Measurements from ENCODE around the gene DCT.

DNA sequence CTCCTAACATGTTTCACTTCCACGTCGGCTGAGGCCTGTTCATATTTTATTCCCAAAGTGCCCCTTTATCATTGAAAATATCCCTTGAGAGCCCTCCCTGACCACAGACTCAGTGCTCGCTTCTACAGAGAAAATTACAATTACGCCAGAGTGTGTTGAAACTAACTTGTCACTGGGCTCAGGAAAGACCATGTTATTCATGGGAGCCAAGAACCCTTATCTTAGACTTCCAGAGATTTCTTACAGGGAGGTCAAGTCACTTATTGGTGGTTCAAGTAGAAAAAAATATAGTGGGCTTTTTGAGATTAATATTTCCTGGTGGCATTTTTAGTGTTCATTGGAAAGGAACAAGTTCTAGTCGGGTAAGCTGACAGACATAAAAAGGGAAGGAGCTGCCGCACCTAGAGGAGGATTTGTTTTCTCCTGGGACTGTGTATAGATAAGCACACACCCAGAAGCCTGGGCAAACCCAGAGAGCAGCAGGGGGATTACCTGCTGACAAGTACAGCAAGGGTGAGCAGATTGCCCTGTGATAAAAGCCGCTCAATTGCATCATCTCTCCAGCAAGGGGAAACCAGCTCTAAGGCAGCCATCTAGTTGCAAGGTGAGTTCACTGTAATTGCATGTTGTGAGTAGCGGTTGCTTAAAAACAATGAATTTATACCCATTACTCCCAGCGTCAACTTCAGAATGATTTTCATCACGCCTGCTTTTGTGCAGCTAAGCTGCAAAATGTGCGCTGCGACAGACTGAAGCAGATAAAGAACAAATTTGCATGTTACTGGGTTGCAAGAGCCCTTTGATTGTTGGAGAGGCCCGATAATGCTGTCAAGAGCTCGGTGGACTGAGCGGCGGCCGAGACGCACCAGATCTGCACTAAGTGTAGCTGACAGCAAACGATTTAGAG lies 46.2 kb downstream of the DCT start:
- TF ChIP-seq EZH2 (optimal IDR thresholded peaks at IDR 0.05; ENCODE audit: low read depth, low read length): no peak
- TF ChIP-seq, protein P1, sequence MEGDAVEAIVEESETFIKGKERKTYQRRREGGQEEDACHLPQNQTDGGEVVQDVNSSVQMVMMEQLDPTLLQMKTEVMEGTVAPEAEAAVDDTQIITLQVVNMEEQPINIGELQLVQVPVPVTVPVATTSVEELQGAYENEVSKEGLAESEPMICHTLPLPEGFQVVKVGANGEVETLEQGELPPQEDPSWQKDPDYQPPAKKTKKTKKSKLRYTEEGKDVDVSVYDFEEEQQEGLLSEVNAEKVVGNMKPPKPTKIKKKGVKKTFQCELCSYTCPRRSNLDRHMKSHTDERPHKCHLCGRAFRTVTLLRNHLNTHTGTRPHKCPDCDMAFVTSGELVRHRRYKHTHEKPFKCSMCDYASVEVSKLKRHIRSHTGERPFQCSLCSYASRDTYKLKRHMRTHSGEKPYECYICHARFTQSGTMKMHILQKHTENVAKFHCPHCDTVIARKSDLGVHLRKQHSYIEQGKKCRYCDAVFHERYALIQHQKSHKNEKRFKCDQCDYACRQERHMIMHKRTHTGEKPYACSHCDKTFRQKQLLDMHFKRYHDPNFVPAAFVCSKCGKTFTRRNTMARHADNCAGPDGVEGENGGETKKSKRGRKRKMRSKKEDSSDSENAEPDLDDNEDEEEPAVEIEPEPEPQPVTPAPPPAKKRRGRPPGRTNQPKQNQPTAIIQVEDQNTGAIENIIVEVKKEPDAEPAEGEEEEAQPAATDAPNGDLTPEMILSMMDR (IDR thresholded peaks at IDR 0.05; ENCODE audit: low read length): no peak
